HL-60 (cell line): ENCODE data around the gene HBZ.

Experiments
- CTCF ChIP-seq: IDR thresholded peaks from one replicate; pipeline ENCODE4 v1.5.1; 2011; ENCODE audit warnings: low read length, control low read depth, inconsistent platforms; ENCODE audit not compliant: insufficient read depth
- POLR2AphosphoS5 ChIP-seq: IDR thresholded peaks from 2 replicates; pipeline ENCODE4 v1.6.1; 2012; ENCODE audit warnings: low read depth
- TF ChIP-seq, protein P1 (sequence below): IDR thresholded peaks from 2 replicates; pipeline ENCODE4 v1.6.1; 2012; ENCODE audit warnings: low read depth; ENCODE audit not compliant: insufficient replicate concordance

GRCh38 chr16:119295-119694 is 33.1 kb upstream of the HBZ start:
- TF ChIP-seq CTCF, result no peak
- no peak for TF ChIP-seq POLR2AphosphoS5
- TF ChIP-seq, protein P1, sequence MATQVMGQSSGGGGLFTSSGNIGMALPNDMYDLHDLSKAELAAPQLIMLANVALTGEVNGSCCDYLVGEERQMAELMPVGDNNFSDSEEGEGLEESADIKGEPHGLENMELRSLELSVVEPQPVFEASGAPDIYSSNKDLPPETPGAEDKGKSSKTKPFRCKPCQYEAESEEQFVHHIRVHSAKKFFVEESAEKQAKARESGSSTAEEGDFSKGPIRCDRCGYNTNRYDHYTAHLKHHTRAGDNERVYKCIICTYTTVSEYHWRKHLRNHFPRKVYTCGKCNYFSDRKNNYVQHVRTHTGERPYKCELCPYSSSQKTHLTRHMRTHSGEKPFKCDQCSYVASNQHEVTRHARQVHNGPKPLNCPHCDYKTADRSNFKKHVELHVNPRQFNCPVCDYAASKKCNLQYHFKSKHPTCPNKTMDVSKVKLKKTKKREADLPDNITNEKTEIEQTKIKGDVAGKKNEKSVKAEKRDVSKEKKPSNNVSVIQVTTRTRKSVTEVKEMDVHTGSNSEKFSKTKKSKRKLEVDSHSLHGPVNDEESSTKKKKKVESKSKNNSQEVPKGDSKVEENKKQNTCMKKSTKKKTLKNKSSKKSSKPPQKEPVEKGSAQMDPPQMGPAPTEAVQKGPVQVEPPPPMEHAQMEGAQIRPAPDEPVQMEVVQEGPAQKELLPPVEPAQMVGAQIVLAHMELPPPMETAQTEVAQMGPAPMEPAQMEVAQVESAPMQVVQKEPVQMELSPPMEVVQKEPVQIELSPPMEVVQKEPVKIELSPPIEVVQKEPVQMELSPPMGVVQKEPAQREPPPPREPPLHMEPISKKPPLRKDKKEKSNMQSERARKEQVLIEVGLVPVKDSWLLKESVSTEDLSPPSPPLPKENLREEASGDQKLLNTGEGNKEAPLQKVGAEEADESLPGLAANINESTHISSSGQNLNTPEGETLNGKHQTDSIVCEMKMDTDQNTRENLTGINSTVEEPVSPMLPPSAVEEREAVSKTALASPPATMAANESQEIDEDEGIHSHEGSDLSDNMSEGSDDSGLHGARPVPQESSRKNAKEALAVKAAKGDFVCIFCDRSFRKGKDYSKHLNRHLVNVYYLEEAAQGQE, result no peak
